Measurements from ENCODE around the gene FRMD4A.
A peak's percentile ranks its signal among the peaks of the same experiment; 100 is the strongest.

Gene FRMD4A

DNA sequence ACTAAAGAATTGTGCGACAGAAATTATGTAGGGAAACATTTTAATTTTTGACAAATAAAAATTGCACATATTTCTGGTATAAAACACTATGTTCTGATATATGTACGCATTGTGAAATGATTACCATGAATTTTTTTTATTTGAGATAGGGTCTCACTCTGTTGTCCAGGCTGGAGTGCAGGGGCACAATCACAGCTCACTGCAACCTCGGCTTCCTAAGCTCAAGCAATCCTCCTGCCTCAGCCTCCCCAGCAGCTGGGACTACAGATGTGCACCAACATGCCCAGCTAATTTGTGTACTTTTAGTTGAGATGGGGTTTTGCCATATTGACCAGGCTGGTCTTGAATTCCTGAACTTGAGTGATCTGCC, 149.2 kb downstream of the FRMD4A start:
- ATAC-seq, result no peak

DNA sequence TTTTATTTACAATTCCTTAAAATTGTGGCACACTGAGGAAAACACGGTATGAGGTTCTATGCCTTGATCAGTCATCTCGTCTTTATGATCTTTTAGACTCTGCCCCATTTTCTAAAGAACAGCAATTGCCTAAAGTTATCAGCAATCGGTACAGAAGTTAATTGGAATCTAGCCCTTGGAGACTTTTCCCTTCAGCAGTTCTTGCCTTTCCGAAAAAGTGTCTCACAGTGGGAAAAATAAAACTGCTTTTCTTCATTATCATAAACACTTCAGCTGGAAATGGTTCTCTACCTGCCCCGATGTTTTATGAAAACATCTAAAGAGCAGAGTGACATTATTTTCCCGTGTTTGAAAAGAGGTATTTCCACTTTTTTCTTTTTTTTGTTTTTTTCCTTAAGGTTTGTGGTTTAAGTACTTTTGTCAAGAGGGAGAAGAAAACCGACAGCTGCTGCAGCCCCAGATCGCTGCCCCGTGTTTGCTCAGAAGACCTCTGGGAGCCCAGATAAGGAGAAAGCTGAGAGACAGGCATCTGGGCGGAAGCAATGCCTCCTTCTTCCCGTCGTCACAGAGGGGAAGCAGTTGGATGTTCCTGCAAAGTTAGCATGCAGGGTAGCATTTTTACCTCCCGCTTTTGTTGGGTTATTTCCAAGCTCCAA, 149.7 kb downstream of the FRMD4A start:
- ATAC-seq, result no peak

DNA sequence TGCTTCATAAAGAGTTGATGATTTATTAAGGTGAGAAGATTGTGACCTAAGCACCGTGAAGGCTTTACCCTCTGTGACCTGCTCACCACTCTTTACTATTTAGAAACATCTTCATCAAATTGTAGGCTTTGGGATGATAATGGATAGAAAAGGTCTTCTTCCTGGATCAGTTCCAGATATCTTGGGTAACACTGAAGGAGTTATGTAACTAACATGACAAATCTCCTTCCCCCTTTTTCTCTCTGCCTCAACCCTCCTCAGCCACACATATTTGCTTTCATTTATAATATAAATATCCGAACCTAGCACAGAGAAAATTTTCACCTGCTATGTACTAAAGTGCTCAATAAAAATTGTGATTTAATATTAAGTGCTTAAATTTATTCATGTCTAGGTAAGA, 151.5 kb downstream of the FRMD4A start:
- ATAC-seq, result no peak

DNA sequence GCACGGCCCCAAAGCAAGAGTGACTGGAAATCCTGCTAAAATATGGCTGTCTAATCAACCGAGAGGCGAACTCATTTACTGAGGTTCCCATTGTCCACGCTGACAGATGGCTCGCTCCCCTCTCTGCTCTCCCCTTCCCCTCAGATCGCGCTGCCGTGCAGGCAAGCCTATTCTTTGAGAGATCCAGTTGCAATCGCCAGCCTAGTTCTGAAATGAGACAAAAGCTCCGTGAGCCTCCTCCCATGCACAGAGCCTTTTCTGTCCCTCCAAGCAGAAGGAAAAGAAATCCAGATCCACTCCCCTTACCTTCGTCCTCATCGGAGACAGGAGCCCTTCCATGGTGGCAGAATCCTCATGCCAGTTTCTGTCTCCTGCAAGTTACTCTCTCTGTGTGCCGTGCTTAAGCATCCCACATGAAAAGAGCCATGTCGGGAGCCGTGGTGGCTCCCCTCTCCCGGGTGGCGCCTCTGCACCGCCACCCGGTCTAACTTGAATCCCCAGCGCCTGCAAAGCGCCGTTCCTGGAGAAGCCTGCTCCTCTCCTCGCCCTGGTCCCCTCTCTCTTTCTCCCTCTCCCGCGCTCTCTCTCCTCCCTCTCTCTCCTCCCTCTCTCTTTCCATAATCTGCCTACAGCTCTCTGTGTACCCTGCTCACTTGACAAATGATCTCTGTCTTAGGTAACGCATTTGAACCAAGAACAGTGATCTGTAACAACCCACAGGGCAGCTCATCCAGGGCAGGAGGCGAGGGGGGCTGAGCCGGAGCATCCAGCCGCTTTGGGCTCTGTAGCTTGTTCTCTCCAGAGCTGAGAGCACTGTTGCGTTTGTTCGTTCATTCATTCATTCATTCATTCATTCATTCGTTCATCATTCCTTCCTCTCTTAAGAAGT, 156.8 kb downstream of the FRMD4A start:
- peak; percentile 36 to 44 for ATAC-seq

DNA sequence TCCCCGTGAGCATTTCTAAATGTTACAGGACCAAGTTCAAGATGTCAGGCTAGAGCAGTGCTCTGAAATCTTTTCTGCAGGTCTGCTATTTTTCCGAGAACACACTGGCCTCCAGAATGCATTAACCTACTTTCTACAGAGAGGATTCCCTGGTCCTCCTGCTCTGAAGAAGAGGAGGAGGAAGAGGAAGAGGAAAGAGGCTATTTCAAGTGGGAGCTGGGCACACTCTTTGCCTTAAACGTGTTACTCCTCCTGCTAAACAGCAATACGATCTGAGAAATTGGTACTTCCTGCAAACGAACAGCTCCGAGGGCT, 157.4 kb downstream of the FRMD4A start:
- peak; percentile 33 to 41 for ATAC-seq

DNA sequence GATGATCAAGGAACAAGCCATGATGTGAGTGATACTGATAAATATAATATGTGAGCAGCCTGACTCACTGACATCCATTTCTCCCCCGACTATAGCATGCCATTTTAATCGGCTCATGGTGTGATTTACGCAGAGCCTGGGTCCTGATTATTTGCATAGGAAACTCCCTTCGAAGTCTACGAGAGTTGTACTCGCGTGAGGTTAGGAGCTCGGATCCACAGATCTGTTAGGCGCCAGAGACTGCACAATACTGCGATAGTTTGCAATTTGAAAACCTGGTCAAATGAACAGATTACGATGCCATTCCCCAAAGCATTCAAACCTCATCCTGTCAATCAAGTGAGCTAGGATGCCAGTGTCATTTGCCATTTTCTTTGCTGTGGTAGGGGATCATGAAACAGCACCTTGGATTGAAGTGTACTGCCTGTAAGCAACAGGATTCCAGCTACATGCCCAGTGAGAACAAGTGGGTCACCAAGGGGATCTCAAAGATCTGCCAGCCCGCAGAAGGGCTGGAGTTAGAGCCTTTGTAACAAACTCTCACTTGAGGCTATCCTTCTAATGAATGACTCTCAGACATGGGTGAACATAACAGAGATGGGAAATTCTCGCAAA, 158.3 kb downstream of the FRMD4A start:
- no peak for ATAC-seq

DNA sequence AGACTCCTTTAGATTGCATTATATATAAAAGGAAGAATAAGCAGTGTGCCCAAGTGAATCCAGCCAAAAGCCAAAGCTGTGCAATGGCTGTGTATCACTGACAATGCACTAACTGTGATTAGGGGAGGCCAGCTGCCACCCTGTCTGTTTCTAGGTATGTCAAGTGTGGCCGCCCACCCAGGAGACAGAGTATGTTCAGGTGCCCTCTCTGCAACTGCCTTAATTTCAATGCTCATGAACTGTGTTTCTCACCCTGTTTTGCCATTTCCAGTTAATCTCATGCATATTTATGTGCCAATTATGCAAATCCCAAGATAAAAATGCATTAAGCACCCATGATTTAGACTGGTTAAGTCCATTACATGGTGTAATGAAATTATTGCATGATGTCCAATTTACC, 159.4 kb downstream of the FRMD4A start:
- ATAC-seq, result no peak

DNA sequence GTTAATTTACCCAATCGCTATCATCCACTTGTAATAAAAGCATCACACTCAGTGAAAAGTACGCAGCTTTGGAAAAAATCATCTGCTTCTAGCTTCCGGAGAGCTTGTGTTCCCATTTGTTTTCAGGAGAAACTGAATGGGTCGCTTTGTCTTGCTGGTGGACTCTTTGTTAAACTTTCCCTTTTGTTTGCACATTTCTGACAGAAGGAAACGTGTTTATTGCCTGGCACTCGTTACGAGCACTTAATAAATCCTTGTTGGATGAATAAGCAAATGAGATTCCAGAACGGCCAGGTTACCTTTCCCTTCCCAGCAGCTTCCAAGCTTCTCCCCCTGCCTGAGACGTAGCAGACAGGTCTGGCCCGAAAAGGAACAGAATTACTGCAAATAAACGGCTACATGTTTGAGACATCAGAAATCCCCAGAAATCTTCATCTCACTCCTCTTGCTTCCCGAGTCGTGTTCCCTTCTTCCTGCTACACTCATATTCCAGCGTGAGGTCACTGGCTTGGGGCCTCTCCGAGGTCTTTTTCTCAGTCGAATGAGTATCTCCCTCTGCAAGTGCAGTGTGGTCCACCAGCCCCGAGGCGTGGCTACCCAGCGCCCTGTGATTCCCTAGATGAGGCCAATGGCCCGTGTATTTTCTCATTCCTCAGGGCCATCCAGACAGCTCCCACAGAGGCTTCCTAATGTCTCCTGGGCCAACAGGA, 167.2 kb downstream of the FRMD4A start:
- no peak for ATAC-seq

DNA sequence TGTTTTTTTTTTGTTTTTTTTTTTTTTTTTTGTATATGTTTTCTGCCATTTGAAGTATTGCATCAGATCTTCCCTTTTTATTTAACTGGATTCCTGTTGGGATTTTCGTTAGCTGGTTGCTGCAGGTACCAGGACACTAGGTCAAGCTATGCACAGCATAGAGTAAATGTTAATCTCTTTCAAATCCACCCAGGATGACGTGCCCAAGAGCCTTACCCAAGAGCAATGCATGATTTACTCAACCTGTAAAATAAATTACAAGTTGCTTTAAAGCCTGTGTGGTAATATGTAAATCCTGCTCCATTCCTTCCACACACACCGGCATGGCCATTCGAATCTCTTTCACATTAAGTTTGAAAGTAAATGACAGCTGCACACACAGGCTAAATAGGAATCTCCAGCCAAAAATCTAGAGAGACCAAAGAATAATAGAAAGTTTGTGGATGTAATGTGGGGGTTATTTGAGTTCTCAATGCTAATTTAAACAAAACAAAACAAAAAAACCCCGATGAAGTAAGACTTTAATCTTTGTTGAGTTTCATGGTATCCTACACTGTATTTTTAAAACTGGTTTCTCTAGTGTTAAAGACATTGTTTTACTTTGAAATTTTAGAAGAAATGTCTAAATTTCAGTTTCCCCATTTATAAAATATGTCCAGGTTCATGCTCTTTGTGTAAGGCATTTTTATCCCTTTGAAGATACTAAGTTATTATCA, 167.9 kb downstream of the FRMD4A start:
- ATAC-seq, result no peak

DNA sequence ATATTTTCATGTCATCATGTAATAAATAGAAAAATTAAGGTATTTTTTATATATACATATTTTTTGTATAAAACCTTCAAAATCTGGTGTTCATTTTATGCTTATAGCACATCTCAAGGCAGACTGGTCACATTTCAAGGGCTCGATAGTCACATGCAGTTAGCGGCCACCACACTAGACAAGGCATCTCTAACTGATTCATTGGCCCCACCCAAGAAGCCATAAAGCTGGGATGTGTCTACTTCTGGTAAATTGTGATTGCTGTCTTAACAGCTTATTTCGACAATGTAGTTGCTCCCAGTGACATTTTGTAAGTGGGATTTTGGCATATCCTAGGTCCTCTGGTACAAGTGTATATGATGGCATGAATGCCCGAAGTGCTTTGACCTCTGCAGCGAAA, 168.7 kb downstream of the FRMD4A start:
- ATAC-seq, result no peak

DNA sequence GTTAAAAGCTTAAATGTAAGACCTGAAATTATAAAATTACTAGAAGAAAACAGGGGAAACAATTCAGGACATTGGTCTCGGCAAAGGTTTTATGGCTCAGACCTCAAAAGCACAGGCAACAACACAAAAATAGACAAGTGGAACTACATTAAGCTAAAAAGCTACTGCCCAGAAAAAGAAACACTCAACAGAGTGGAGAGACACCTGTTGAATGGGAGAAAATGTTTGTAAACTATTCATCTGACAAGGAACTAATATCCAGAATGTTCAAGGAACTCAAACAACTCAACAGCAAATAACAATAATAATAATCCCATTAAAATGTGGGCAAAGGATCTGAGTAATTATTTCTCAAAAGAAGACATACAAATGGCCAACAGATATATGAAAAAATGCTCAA, 170.4 kb downstream of the FRMD4A start:
- no peak for ATAC-seq

DNA sequence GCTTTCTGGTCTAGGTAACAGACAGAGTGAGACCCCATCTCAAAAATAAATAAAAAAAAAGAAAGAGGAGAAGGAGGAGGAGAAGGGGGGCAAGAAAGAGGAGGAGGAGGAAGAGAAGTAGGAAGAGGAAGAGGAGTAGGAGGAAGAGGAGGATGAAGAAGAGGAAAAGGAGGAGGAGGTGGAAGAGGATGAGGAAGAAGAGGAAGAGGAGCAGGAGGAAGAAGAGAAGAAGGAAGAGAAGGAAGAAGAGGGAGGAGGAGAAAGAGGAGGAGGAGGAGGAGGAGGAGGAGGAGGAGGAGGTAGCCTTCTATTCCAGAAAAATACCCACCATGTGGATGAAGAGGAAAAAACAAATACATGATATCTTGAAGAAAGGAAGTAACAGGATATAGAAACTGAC, 172.1 kb downstream of the FRMD4A start:
- no peak for ATAC-seq

DNA sequence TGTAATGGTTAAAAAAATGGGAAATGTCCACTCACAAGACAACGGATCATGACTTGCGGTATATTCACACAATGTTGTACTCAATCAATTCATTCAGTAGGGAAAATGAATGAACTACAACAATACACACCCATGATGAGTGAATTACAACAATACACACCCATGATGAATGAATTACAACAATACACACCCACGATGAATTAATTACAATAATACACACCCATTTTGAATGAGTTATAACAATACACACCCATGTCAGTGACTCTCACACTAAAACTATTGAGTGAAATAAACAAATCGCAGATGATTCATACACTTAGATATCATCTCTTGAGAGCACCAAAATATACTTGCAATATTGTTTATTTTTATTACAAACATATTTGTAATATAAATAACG, 174.6 kb downstream of the FRMD4A start:
- ATAC-seq, result no peak

DNA sequence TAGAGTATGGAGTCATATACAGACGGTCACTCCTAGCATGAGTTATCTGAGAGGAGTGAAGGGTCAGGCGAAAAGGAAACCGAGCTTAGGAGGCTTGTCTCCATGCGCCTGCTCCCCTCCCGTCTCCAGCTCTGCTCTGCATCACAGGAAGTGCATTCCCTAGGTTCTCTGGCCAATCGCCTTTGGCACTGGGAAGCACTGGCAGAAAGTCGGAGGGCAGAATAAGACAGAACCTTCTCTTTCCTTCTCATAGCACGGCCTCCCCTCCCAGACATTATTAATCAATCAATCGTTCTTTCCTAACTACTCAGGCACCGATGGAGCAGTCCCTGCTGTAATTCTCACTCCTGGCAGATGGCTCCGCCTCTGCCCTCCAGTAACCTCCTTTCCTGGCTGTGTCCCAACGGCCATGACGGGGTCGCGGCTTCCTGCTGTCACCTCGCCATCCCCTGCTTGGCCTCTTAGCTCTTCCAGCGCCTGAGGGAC, 177.1 kb downstream of the FRMD4A start:
- no peak for ATAC-seq

DNA sequence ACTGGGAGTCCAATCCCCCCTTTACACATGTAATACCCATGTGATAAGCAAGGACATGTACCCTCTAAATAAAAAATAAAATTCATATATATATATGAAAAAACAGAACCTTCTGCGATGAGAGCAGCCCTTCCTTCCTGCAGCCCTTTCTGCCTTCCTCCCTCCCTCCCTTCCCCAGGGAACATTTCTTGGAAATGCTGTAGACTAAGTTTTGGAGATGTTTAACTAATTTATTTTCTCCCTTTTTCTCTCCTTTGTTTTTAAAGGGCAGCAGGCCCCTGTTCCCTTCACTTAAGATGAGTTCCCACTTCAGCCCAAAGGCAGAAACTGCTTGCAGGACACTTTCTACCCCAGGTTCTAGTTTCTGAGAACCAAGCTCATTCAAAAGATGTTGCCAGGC, 179.2 kb downstream of the FRMD4A start:
- no peak for ATAC-seq

DNA sequence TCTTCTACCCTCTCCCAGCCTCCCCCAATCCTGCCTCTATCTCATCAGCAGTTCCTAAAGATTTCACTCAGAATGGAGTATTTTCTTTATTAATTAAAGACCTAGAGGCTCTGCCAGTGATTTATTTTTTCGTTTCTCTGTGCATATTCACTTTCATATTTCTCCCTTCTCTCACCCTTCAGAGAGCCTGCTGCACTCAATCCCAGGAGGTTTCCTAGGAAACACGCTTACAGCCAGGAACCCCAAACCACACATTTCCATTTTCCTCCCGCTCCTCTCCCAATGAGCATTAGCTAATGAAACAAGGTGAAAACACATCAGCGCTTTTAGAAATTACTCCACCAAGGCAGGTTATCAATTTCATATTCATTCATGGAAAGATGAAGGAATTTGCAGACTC, 180.2 kb downstream of the FRMD4A start:
- no peak for ATAC-seq

DNA sequence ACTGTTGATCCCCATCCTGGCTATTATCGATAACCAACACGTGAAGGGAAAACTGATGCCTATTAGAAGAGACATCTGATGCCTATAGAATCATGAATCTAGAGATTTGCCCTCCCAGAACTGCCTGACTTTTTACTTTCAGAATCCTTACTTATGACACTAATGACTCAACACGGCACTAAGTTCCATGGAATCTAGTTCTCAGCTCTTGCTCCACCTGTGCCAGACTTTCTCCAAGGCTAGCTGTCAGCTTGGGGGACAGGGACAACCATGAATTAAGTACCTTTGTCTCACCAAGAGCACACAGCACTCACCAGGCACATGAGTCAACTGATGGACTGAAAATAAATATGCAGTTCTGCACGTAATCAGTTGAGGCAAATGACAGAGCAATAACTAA, 184.2 kb downstream of the FRMD4A start:
- no peak for ATAC-seq

DNA sequence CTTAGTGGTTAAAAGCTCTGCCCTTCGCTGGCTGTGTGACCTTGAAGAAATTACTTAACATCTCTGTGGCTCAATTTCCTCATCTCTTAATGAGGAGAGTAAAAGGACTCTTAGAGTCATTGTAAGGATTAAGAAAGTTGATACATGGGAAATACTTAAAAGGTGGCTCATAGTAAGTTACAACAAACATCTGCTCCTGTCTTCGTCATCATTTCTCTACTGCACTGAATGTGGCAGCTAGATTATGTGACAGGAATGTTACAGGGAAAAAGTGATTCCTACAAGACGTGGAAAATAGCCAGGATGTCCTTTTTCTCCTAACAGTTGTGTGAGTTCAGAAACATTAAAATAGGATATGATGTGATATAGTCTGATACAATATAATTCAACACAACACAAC, 184.7 kb downstream of the FRMD4A start:
- no peak for ATAC-seq

DNA sequence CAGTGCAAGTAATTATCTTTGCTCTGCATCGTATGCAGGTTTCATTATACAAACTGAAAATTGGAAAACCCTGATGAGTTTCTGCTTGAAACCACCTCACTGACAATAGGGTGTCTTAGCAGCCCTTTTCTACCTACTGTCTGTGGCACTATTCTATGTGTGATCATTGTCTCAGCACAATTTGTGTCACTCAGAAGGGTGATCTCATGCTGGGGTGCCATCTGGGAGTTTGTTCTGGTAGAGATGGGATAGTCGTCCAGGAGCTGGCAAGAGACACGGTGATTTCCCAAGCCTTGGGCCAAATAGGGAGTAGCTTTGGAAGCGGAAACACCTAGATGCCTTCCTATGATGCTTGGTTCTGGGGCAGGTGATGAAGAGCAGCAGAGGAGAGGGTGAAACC, 186.3 kb downstream of the FRMD4A start:
- no peak for ATAC-seq

DNA sequence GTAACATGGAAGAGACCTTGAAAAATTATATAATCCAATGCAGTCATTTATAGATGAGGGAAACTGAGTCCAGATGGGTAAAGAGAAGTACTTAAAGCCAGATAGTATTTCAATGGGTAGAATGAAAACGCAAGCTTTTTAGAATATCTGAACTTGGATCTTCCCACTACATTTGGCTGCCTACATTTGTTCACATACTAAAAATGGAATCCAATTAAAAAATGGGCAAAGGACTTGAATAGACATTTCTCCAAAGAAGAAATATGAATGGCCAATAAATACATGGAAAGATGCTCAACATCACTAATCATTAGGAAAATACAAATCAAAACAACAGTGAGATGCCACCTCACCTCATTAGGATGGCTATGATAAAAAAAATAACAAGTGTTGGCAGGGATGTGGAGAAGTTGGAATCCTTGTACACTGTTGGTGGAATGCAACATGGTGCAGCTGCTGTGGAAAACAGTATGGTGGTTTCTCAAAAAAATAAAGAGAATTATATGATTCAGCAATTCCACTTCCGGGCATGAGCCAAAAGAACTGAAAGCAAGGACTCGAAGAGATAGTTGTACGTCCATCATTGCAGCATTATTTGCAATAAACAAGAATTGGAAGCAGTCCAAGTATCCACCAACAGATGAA, 188.0 kb downstream of the FRMD4A start:
- no peak for ATAC-seq

DNA sequence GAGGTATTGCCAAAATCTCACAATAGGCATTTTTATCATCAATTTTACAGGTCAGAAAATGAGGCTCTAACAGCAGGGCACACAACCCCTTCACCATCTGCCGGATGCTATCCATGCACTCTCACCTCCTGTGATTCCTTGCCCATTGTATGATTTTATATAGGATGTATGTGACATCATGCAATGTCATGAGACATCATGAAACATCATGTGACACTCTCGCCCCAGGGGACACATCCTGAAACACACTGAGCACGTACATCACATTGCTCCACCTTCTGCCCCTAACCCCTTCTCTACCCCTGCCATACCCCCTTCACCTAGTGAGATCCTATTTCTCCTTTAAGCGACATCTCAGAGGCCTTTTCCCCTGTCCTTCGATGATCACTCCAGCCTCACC, 189.4 kb downstream of the FRMD4A start:
- ATAC-seq, result no peak

DNA sequence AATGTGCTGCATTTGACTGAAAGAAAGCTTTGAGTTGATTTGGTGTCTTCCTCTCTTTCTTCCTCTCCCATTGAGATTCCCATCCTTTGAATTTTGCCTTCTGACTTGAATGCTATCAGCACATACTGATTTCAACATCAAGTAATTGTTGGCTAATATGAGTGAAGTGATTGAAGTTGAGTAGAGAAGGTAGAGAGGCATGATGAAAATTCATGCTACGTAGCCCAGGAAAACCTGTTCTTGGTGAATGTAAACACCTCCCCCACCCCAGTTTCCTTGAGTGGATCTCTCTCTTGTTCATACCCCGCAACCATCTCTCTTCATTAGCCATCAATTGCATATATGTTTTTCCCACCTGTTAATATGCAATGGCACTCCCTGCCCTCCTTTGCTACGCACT, 193.3 kb downstream of the FRMD4A start:
- no peak for ATAC-seq
